ENCODE measurements around the gene GPR146. TPM values are rescaled to one million over a fixed set of nuclear protein-coding genes. Genes with fewer than 3 reads are reported as not detected.

GPR146 gene
- total and polyA plus RNA-seq, 2 of the 13 experiments (the other 11 are each of a cell fraction or from before 2014, with no cell fraction given): 2.0 to 15.9 TPM

DNA sequence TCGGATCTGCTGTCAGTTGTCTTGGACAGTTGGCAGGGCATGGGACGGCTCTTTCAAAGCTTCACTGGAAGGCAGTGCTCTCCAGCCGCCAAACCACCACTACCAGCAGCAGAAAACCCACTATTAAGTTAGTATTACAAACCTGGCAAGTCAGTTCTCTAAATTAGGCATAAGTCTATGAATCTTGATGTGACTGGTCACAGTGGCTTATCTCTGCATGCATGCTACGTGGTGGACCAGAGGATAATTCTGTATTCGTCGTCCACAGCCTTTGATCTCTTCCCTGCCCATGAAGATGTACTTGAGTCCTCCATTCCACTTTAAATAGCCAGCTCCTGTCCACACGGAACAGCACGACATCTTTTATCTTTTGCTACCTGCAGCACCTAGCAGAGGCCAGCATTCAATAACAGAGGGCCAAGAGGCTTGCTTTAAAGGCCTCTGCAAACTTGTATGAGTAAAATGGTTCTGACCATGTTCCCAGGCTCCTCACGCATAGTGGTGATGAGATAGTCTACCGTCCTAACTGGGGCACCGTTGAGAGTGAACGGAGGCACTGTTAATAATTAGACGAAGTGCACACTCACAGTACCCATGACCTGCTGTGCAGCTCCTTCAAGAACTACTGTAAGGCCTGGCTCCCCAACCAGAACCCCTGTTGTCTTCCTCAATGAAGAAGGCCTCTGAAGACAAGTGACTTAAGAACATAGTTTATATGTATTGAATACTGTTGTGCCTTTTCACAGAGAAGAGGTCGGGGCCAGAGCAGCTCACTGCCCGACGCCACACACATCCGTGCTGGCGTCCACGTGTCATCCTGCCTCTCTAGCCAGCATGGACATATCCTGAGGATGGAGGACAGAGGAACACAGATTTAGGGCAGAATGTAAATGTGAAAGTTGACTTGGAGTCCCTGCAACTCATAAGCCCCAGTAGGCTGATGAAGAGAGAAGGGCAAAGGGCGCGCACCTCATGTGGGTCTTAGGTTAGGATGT is 1.0 kb downstream of the GPR146 start (continued):
- TF ChIP-seq ZNF296 (CRISPR knock-in tag; conservative IDR thresholded peaks at IDR 0.05) (no peak), ADNP (CRISPR knock-in tag; IDR thresholded peaks at IDR 0.05) (no peak), ZNF282 (IDR thresholded peaks at IDR 0.05; ENCODE audit: partially characterized antibody) (no peak), POLR2A (IDR thresholded peaks at IDR 0.05; ENCODE audit: insufficient read depth in 1 of 2, low read depth in 2 of 2, low read length in 2 of 2) (peak in 1 of 2 experiments; percentile 67; a peak in 2 of 4 replicates), ZNF558 (CRISPR knock-in tag; IDR thresholded peaks at IDR 0.05; ENCODE audit: borderline replicate concordance) (0 out of 2 replicates have a peak, but pooled peaks have one; percentile 44), ZNF138 (CRISPR knock-in tag; IDR thresholded peaks at IDR 0.05; ENCODE audit: low read depth) (no peak), TCF7 (IDR thresholded peaks at IDR 0.05; ENCODE audit: low read depth) (0 out of 2 replicates have a peak, but pooled peaks have one; percentile 30), SOX6 (IDR thresholded peaks at IDR 0.05) (no peak), SOX6 (CRISPR knock-in tag; IDR thresholded peaks at IDR 0.05) (0 out of 2 replicates have a peak, but pooled peaks have one; percentile 37), PHF20 (CRISPR knock-in tag; IDR thresholded peaks at IDR 0.05) (0 out of 2 replicates have a peak, but pooled peaks have one; percentile 34), SMAD3 (CRISPR knock-in tag; IDR thresholded peaks at IDR 0.05) (0 out of 2 replicates have a peak, but pooled peaks have one; percentile 20), IKZF4 (CRISPR knock-in tag; IDR thresholded peaks at IDR 0.05; ENCODE audit: borderline replicate concordance, low read depth, not compliant biosample characterization) (no peak), ZNF251 (CRISPR knock-in tag; IDR thresholded peaks at IDR 0.05) (no peak), SIN3B (IDR thresholded peaks at IDR 0.05; ENCODE audit: low read length) (no peak), ZNF180 (CRISPR knock-in tag; IDR thresholded peaks at IDR 0.05; ENCODE audit: borderline replicate concordance, low read depth) (no peak), STAG1 (CRISPR knock-in tag; IDR thresholded peaks at IDR 0.05) (no peak)
- TF ChIP-seq, protein P1, sequence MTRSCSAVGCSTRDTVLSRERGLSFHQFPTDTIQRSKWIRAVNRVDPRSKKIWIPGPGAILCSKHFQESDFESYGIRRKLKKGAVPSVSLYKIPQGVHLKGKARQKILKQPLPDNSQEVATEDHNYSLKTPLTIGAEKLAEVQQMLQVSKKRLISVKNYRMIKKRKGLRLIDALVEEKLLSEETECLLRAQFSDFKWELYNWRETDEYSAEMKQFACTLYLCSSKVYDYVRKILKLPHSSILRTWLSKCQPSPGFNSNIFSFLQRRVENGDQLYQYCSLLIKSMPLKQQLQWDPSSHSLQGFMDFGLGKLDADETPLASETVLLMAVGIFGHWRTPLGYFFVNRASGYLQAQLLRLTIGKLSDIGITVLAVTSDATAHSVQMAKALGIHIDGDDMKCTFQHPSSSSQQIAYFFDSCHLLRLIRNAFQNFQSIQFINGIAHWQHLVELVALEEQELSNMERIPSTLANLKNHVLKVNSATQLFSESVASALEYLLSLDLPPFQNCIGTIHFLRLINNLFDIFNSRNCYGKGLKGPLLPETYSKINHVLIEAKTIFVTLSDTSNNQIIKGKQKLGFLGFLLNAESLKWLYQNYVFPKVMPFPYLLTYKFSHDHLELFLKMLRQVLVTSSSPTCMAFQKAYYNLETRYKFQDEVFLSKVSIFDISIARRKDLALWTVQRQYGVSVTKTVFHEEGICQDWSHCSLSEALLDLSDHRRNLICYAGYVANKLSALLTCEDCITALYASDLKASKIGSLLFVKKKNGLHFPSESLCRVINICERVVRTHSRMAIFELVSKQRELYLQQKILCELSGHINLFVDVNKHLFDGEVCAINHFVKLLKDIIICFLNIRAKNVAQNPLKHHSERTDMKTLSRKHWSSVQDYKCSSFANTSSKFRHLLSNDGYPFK (CRISPR knock-in tag; IDR thresholded peaks at IDR 0.05; ENCODE audit: borderline replicate concordance): peak; percentile 60; the same call in 1 of the 2 replicates
- TF ChIP-seq, protein P2, sequence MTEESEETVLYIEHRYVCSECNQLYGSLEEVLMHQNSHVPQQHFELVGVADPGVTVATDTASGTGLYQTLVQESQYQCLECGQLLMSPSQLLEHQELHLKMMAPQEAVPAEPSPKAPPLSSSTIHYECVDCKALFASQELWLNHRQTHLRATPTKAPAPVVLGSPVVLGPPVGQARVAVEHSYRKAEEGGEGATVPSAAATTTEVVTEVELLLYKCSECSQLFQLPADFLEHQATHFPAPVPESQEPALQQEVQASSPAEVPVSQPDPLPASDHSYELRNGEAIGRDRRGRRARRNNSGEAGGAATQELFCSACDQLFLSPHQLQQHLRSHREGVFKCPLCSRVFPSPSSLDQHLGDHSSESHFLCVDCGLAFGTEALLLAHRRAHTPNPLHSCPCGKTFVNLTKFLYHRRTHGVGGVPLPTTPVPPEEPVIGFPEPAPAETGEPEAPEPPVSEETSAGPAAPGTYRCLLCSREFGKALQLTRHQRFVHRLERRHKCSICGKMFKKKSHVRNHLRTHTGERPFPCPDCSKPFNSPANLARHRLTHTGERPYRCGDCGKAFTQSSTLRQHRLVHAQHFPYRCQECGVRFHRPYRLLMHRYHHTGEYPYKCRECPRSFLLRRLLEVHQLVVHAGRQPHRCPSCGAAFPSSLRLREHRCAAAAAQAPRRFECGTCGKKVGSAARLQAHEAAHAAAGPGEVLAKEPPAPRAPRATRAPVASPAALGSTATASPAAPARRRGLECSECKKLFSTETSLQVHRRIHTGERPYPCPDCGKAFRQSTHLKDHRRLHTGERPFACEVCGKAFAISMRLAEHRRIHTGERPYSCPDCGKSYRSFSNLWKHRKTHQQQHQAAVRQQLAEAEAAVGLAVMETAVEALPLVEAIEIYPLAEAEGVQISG (CRISPR knock-in tag; IDR thresholded peaks at IDR 0.05): peak; percentile 60; the same call in 1 of the 2 replicates
- TF ChIP-seq, protein P3, sequence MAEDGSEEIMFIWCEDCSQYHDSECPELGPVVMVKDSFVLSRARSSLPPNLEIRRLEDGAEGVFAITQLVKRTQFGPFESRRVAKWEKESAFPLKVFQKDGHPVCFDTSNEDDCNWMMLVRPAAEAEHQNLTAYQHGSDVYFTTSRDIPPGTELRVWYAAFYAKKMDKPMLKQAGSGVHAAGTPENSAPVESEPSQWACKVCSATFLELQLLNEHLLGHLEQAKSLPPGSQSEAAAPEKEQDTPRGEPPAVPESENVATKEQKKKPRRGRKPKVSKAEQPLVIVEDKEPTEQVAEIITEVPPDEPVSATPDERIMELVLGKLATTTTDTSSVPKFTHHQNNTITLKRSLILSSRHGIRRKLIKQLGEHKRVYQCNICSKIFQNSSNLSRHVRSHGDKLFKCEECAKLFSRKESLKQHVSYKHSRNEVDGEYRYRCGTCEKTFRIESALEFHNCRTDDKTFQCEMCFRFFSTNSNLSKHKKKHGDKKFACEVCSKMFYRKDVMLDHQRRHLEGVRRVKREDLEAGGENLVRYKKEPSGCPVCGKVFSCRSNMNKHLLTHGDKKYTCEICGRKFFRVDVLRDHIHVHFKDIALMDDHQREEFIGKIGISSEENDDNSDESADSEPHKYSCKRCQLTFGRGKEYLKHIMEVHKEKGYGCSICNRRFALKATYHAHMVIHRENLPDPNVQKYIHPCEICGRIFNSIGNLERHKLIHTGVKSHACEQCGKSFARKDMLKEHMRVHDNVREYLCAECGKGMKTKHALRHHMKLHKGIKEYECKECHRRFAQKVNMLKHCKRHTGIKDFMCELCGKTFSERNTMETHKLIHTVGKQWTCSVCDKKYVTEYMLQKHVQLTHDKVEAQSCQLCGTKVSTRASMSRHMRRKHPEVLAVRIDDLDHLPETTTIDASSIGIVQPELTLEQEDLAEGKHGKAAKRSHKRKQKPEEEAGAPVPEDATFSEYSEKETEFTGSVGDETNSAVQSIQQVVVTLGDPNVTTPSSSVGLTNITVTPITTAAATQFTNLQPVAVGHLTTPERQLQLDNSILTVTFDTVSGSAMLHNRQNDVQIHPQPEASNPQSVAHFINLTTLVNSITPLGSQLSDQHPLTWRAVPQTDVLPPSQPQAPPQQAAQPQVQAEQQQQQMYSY (CRISPR knock-in tag; IDR thresholded peaks at IDR 0.05): no peak

Measured in HepG2 (cell line).